VCaP (cell line): ENCODE results near the gene ACSS3.
"Not testable (repeated sequence)": the region's sequence is repeated elsewhere in the genome, so short reads cannot be mapped to it uniquely, and the experiment has no call there.

ENCODE experiments used
- H3K27ac ChIP-seq: fragments of 450-650 bp; 2 replicates; pipeline ENCODE4 v1.5.1; 2017
- CTCF ChIP-seq: fragments of 450-650 bp; conservative IDR thresholded peaks from 2 replicates; pipeline ENCODE4 v1.5.1; 2017; ENCODE audit warnings: mild to moderate bottlenecking, moderate library complexity

ACSS3 gene

GRCh38 chr12:81077686-81078441 is at the start of gene ACSS3:
ACSS3 (plus strand) TSS chr12:81078079; CDS start chr12:81078121, 42 bp downstream.
- no peak for TF ChIP-seq CTCF
- H3K27ac ChIP-seq: no peak within 1 kb of the TSS

- no peak for TF ChIP-seq CTCF
- H3K27ac ChIP-seq: no peak overlapping the region
Observed at GRCh38 chr12:81034926-81035325, 43.0 kb upstream of the ACSS3 start.

- no peak for TF ChIP-seq CTCF
Observed at GRCh38 chr12:81039231-81039630, 38.6 kb upstream of the ACSS3 start.

GRCh38 chr12:81043979-81044740 is 33.7 kb upstream of the ACSS3 start:
- TF ChIP-seq CTCF: no peak
- H3K27ac ChIP-seq: no peak overlapping the region

More at GRCh38 chr12:81039231-81039630, 38.6 kb upstream of the ACSS3 start:
- no peak overlapping the region for H3K27ac ChIP-seq

- H3K27ac ChIP-seq: not testable (repeated sequence)
Observed at GRCh38 chr12:81064971-81065370, 12.9 kb upstream of the ACSS3 start.

- TF ChIP-seq CTCF: no peak
- H3K27ac ChIP-seq: no peak overlapping the region
Observed at GRCh38 chr12:81070846-81071245, 7.0 kb upstream of the ACSS3 start.

- no peak overlapping the region for H3K27ac ChIP-seq
- TF ChIP-seq CTCF: no peak
Observed at GRCh38 chr12:81075539-81075938, 2.3 kb upstream of the ACSS3 start.

GRCh38 chr12:81077329-81077685 is 572 bp upstream of the ACSS3 start:
- no peak overlapping the region for H3K27ac ChIP-seq

More at GRCh38 chr12:81077329-81077685, 572 bp upstream of the ACSS3 start:
- no peak for TF ChIP-seq CTCF
